Measurements from ENCODE around the gene ZP1. TPM values are rescaled to one million over a fixed set of nuclear protein-coding genes. Genes with fewer than 3 reads are reported as not detected.

The ZP1 gene
- total and polyA plus RNA-seq, 2 experiments from 2014 or later, result not detected

- no peaks in the 10 kb centered on the region for H3K36me3 ChIP-seq (ENCODE audit: insufficient read depth)
- TF ChIP-seq JUNB (IDR thresholded peaks at IDR 0.05; ENCODE audit: unreplicated experiment) (no peak), NANOG (IDR thresholded peaks at IDR 0.05; ENCODE audit: borderline replicate concordance) (no peak), EZH2 (IDR thresholded peaks at IDR 0.05; ENCODE audit: low read depth, unreplicated experiment) (no peak)
- H3K27me3 ChIP-seq (ENCODE audit: insufficient read depth), result peaks cover 10% of the 10 kb centered on the region; the same call in 1 of the 2 replicates
- H3K79me2 ChIP-seq (replicated peaks; ENCODE audit: insufficient read depth), result peaks cover 28% of the 10 kb centered on the region
- H3K27ac ChIP-seq (ENCODE audit: low read depth), result no peak overlapping the region
- ATAC-seq, result no peak
- Mint-ChIP-seq H3K4me1 (peaks cover 33% of the 10 kb centered on the region), H3K27me3 (ENCODE audit: insufficient read depth, low read depth, poor library complexity) (peaks cover 13% of the 10 kb centered on the region), H3K36me3 (ENCODE audit: low read depth) (peaks cover 43% of the 10 kb centered on the region), H3K4me3 (no peak overlapping the region), H3K27ac (no peak overlapping the region), H3K9me3 (no peaks in the 10 kb centered on the region; the same call in 2 of the 3 replicates)
- no peak overlapping the region for H3K4me2 ChIP-seq
- no peaks in the 10 kb centered on the region for H3K9me2 ChIP-seq (ENCODE audit: insufficient read depth)
- H3K4me3 ChIP-seq, result no peak overlapping the region
- no peak for DNase-seq (ENCODE audit: low spot score)
- H3K4me1 ChIP-seq (ENCODE audit: insufficient read depth), result peaks cover 16% of the 10 kb centered on the region
- H3F3A ChIP-seq (replicated peaks; ENCODE audit: low read depth), result no peaks in the 10 kb centered on the region
- H4K20me1 ChIP-seq (replicated peaks; ENCODE audit: insufficient read depth), result peaks cover 10% of the 10 kb centered on the region; the same call in 1 of the 2 replicates
- H2AFZ ChIP-seq, result no peak overlapping the region
Measured at GRCh38 chr11:60921777-60922335, 54.5 kb downstream of the ZP1 start.

- Histone ChIP-seq H3K4me1 (ENCODE audit: insufficient read depth) (peaks cover 11% of the 10 kb centered on the region), H3K79me2 (replicated peaks; ENCODE audit: insufficient read depth) (peaks cover 17% of the 10 kb centered on the region; the same call in 1 of the 2 replicates), H3K4me2 (no peak overlapping the region), H3K27me3 (ENCODE audit: insufficient read depth) (peaks cover 10% of the 10 kb centered on the region; the same call in 1 of the 2 replicates), H3K27ac (ENCODE audit: low read depth) (no peak overlapping the region), H3K4me3 (no peak overlapping the region), H3K36me3 (ENCODE audit: insufficient read depth) (no peaks in the 10 kb centered on the region), H2AFZ (no peak overlapping the region), H4K20me1 (replicated peaks; ENCODE audit: insufficient read depth) (peaks cover 10% of the 10 kb centered on the region; the same call in 1 of the 2 replicates), H3F3A (replicated peaks; ENCODE audit: low read depth) (no peaks in the 10 kb centered on the region), H3K9me2 (ENCODE audit: insufficient read depth) (no peaks in the 10 kb centered on the region)
- DNase-seq (ENCODE audit: low spot score) (no peak), ATAC-seq (no peak)
- peaks cover 29% of the 10 kb centered on the region for H3K4me1 Mint-ChIP-seq
- H3K9me3 Mint-ChIP-seq, result no peaks in the 10 kb centered on the region; the same call in 2 of the 3 replicates
- no peak overlapping the region for H3K4me3 Mint-ChIP-seq
- H3K27ac Mint-ChIP-seq, result no peak overlapping the region
- H3K36me3 Mint-ChIP-seq (ENCODE audit: low read depth), result peaks cover 45% of the 10 kb centered on the region
- peaks cover 15% of the 10 kb centered on the region for H3K27me3 Mint-ChIP-seq (ENCODE audit: insufficient read depth, low read depth, poor library complexity)
- TF ChIP-seq EZH2 (IDR thresholded peaks at IDR 0.05; ENCODE audit: low read depth, unreplicated experiment), result no peak
- no peak for TF ChIP-seq POLR2AphosphoS5 (IDR thresholded peaks at IDR 0.05; ENCODE audit: low read depth)
- TF ChIP-seq EZH2phosphoT487 (IDR thresholded peaks at IDR 0.05; ENCODE audit: unreplicated experiment), result no peak
- TF ChIP-seq NANOG (IDR thresholded peaks at IDR 0.05; ENCODE audit: borderline replicate concordance), result no peak
- TF ChIP-seq ZNF462 (CRISPR knock-in tag; IDR thresholded peaks at IDR 0.05), result no peak
- no peak for TF ChIP-seq JUNB (IDR thresholded peaks at IDR 0.05; ENCODE audit: unreplicated experiment)
- TF ChIP-seq ZNF331 (CRISPR knock-in tag; IDR thresholded peaks at IDR 0.05; ENCODE audit: low read depth), result no peak
- TF ChIP-seq CTCF (conservative IDR thresholded peaks at IDR 0.05; ENCODE audit: low read depth in 2 of 2), result no peak
- no peak for TF ChIP-seq CREB1 (CRISPR knock-in tag; IDR thresholded peaks at IDR 0.05; ENCODE audit: low read depth)
- TF ChIP-seq ZNF114 (CRISPR knock-in tag; IDR thresholded peaks at IDR 0.05), result no peak
- TF ChIP-seq STAT1 (IDR thresholded peaks at IDR 0.05; ENCODE audit: unreplicated experiment), result no peak
Measured at GRCh38 chr11:60922906-60923305, 55.6 kb downstream of the ZP1 start.

All from GM23338 (cell line).